Colon (tissue), 2 donors: ENCODE measurements around the gene CEP131.
"Not testable (repeated sequence)": the region's sequence is repeated elsewhere in the genome, so short reads cannot be mapped to it uniquely, and the experiment has no call there.

ENCODE experiments used
- FAIRE-seq: peaks from 2 replicates; lab custom pipeline; 2012; peaks lifted over from hg19 to GRCh38; lab: Jason Lieb, UNC
- donor health status: control.
- donor health status: control.

The CEP131 gene

DNA sequence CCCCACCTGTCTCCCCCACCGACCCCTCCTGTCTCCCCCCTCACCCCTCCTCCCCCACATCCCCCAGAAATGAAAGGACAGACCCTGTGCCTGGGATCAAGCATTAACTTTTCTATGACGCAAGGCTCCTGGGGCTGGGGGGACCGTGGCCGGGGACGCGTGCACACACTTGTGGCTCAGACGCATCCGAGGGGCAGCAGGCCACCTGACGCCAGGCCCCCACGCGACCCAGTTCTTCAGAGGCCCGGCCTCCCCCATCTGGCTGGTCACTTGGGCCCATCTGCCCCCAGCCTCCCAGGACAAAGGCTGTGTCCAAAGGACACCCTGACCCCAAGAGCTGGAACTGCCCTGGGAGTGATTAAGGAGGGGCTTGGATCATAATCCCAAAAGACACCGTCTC, 71.5 kb downstream of the CEP131 start:
- no peak for FAIRE-seq

DNA sequence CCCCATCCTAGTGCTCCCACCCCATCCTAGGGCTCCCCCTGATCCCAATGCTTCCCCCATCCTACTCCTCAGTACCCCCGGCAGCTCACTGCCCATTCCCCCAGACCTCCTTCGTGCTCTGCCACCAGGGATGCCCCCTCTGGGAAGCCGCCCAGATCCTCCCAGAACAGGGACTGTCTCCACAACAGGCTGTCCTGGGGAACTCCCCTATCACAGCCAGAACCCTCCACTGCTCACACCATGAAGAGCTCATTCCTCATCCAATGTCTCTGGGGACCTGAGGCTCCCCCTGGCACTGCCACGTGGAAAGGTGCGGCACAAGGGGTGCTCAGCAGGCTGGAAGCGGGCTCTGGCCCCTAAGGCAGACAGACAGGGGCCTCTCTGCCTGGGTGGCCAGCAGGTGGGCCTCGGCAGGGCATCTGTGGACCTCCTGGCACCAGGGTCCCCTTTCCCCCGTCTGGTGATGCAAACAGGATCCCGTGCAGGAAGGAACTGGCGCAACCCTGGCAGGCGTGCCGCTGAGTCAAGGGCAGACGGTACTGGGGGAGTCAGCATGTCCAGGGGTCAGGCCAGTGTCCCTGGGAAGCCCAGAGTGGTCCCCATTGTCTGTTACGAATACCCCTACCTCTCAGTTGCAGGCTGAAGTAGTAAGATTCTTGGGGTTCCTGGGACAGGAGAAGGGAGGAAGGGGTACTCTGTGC, 72.2 kb downstream of the CEP131 start:
- no peak for FAIRE-seq

DNA sequence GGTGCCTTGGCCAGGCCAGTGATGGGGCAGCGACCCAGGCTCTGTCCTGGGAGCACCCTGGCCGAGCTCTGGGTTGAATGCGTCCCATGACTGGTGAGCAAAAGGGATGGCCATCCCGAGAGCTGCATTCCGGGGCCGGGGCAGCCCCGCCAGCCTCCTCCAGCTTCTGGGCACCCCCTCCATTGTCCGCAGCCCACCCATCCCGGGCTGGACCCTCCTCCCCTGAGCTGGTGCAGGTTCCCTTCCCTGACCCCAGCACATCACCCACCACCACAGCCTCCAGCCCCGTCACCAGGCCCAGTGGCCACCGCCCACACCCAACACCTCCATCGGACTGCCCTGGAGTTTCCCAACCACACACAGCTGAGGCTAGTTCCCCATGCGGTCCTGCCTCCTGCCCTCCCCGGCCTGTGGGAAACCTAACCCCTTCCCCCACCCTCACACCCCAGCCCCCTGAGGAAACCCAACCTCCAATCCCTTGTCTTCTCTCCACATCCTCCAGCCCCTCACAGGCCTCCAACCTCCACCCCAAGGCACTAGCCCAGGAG, 73.7 kb downstream of the CEP131 start:
- no peak for FAIRE-seq

DNA sequence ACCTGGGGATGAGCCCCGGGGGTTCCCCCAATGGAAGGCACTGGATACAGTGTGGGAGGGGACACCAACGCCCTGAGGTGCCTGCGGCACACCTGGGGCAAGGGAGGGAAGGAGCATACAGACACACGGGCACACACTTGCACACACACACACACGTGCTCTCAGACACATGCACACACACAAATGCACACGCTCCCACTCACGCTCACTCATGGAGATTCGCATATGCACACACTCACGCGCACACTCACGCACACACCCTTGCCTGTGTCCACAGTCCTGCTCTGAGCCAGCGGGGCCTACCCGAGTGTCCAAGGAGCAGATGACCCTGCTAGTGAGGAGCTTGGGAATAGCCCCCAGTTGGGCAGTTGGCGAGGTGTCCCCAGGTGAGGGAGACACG, 74.2 kb downstream of the CEP131 start:
- no peak for FAIRE-seq

DNA sequence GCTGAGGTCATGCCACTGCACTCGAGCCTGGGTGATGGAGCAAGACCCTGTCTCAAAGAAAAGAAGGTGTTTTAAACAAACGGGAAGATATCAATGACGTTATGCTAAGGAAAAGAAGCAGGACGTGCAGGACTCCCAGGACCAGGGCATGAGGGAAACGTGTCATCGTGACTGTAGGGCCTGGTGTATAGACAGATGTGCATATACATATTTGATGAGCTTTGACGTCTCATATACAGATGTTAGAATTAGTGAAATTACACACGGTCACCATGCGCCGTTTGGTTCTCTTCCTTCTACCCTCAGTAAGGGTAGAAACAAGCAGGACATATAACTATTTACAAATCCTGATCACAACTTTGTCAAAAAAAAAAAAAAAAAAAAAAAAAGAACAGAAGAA, 75.1 kb downstream of the CEP131 start:
- FAIRE-seq = no peak

DNA sequence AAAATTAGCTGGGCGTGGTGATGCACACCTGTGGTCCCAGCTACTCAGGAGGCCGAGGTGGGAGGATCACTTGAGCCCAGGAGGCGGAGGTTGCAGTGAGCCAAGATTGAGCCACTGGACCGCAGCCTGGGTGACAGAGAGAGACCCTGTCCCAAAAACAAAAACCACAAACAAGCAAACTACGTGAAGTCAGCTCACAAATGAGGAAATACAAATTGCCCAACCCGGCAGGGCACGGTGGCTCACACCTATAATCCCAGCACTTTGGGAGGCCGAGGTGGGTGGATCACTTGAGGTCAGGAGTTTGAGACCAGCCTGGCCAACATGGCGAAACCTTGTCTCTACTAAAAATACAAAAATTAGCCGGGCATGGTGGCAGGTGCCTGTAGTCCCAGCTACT, 76.6 kb downstream of the CEP131 start:
- not testable (repeated sequence) for FAIRE-seq

DNA sequence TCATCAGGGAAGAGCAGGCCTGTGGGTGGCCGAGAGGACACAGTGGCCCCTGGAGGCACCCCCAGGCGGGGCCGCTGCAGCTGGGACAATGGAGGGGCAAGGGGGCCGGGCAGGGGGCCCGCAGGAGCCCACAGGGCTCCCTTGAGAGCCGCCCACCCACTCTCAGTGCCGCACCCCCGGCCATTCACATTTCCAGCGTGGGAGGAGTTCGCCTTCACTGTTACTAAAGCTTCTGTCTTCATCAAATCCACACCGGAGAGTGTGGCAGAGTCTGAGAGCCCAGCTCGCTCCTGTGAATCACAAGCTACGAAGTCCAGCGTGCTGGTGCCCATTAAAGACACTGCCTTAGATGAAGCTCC, 78.4 kb downstream of the CEP131 start:
- no peak for FAIRE-seq

DNA sequence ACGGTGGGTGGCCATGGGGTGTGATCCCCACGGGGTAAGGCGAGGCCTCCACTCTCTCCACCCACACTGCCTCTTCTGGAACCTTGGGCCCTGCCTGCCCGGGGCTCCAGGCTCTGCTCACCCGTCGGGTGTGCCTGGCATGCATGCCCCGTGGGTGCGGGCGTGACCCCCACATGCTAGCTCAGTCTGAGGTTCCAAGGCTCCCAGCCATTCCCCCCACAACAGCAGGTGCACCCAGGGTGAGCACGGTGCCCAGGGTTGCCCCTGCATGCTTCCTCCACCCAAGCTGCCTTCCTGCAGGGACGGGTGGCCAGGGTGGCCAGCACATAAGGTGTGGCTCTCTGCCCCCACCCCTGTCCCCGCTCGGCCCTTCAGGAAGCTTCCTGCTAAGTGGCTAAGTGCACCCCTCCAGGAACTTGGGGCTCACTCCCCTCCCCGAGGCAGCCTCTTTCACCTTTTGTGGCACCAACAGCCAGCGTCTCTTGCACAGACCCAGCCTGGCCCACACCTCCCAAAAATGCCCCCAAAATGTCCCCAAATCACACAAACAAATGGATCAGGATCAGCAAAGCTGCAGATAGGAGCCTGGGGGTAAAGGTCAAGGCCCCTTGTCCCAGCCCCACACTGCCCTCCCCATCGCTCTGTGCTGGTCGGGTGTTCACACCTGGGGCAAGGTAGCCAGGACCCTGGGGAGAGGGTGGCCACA, 78.9 kb downstream of the CEP131 start:
- FAIRE-seq = no peak

DNA sequence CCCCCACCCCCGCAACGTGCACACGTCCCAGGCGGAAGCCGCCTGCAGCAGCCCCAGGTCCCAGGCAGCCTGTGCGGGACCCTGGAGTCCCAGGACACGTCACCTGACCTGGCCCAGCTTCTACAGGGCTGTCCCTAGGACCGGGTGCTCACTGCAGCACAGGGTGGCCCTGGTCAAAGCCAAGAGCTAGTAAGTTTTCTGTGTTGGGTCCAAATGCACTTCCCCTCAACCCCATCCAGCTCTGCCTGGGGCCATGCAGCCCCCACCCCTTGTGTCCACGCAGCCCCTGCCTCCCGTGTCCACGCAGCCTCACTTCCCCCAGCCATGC, 79.6 kb downstream of the CEP131 start:
- FAIRE-seq = no peak

DNA sequence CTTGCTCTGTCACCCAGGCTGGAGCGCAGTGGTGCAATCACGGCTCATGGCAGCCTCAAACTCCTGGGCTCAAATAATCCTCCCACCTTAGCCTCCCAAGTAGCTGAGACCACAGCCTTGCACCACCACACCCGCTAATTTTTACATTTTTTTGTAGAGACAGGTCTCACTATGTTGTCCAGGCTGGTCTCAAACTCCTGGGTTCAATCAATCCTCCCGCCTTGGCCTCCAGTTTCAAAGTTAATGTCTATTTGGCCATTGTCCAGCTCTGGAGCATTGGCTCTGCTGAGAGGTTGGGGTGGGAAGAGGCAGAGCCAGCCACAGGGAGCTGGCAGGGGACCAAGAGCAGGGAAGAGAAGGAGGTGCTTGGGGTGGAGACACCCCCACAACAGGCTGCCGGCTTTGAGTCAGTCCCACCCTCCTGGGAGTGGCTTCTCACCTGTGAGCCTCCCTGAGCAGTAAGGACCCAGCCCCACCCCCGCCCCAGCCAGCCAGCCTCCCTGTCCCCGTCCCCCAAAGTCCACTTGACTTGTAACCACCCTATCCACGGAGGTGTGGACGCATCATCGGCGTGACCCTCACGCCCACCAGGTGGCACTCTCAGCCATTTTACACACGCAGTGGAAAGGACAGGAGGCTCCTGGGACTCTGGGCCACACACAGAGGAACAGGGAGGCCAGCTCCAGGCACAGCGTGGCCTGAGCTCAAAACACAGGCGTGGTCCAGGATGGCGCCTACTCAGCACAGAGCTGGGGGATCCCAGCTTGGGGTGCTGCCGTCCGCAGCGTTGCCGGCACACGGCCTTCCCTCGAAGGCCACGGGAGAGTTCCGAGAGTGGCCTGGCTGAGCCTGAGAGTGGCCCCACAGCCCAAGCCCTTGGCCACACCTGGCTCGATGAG, 80.2 kb downstream of the CEP131 start:
- FAIRE-seq = no peak

DNA sequence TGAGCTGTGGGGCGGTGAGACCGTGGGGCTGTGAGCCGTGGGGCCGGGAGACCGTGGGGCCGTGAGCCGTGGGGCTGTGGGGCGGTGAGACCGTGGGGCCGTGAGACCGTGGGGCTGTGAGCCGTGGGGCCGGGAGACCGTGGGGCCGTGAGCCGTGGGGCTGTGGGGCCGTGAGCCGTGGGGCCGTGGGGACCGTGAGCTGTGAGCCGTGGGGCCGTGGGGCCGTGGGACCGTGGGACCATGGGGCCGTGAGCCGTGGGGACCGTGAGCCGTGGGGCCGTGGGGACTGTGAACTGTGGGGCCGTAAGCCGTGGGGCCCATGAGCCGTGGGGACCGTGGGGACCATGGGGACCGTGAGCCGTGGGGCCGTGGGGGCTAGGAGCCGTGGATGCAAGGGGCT, 82.1 kb downstream of the CEP131 start:
- FAIRE-seq = no peak

DNA sequence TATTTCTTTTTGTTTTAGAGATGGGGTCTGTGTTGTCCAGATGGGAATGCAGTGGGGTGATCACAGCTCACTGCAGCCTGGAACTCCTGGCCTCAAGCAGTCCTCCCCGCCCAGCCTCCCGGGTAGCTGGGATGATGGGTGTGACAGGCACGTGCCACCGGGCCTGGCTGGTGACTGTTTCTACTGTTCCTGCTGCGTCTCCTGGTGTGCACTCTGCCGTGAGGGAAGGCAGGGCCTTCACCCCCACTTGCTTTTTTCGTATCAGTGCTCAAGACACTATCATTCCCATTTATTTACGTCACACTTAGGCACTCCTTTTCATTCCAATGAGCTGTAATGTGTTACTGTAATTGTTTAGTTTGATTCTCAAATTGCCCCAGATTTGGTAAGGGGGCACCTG, 82.7 kb downstream of the CEP131 start:
- FAIRE-seq = no peak
